C4-2B (cell line): ENCODE results near the gene B4GALNT1.

Experiments used
- CTCF ChIP-seq: fragments of 450-650 bp; conservative IDR thresholded peaks from 2 replicates; pipeline ENCODE4 v1.5.1; 2017; ENCODE audit warnings: mild to moderate bottlenecking
- ZFX ChIP-seq: fragments of 450-650 bp; IDR thresholded peaks from 2 replicates; pipeline ENCODE4 v1.6.1; 2017

GRCh38 chr12:57637364-57637763 lies 4.4 kb upstream of the B4GALNT1 start:
- TF ChIP-seq CTCF (peak; percentile 35), ZFX (no peak)
